Right atrium auricular region (tissue), 2 donors: ENCODE measurements around the gene FAAP100. TPM values are rescaled to one million over a fixed set of nuclear protein-coding genes. Genes with fewer than 3 reads are reported as not detected.

Source experiments
- DNase-seq: peaks from one replicate; pipeline ENCODE4 v3.0.0-alpha.2; 2019; ENCODE audit warnings: low spot score
- H3K27ac ChIP-seq, 2 donors: fragments of 200-600 bp; sonication (generic); 1 replicate in 1 of 2; 2 replicates in 1 of 2; pipeline ENCODE4 v1.5.1; 2016 to 2019
- H3K27me3 ChIP-seq, 2 donors: fragments of 200-600 bp; sonication (generic); one replicate each; pipeline versions ENCODE4 v1.5.1 to v1.6.0; 2017 to 2019
- H3K36me3 ChIP-seq: fragments of 200-600 bp; sonication (generic); one replicate; pipeline ENCODE4 v1.5.1; 2016
- H3K4me1 ChIP-seq, 2 donors: fragments of 200-600 bp; sonication (generic); one replicate each; pipeline versions ENCODE4 v1.5.1 to v1.6.0; 2017 to 2019
- H3K4me3 ChIP-seq, 2 donors: fragments of 200-600 bp; sonication (generic); 1 replicate in 1 of 2; 2 replicates in 1 of 2; pipeline ENCODE4 v1.5.1; 2017 to 2019; ENCODE audit warnings: mild to moderate bottlenecking in 1 of 2, moderate library complexity in 1 of 2
- H3K9me3 ChIP-seq, 2 donors: fragments of 200-600 bp; sonication (generic); one replicate each; pipeline ENCODE4 v1.5.1; 2019
- CTCF ChIP-seq, 2 donors: fragments of 200-600 bp; sonication (generic); IDR thresholded peaks; one replicate each; pipeline ENCODE4 v1.5.1; 2019; ENCODE audit warnings: antibody characterized with exemption in 2 of 2
- total RNA-seq, 2 donors: library from RNA; depleted of rRNA; stranded (reverse); fragments of >200 nt; gene quantifications; one replicate each; pipeline ENCODE4 v1.1.0, GENCODE V29; 2016

Gene FAAP100
- total RNA-seq, 2 donors from 2014 or later: 12.8 to 13.7 TPM

- Histone ChIP-seq H3K4me3 (peak overlapping the region in 1 of 2 donors; percentile 90), H3K27ac (no peak overlapping the region), H3K36me3 (peaks cover 40% of the 10 kb centered on the region), H3K27me3 (no peaks in the 10 kb centered on the region), H3K4me1 (peaks cover 0 to 32% of the 10 kb centered on the region in 2 donors), H3K9me3 (no peaks in the 10 kb centered on the region)
- no peak for TF ChIP-seq CTCF (IDR thresholded peaks at IDR 0.05)
- no peak for DNase-seq
Observed at GRCh38 chr17:81550830-81551457, 1.2 kb downstream of the FAAP100 start.

GRCh38 chr17:81550285-81550684 is 1.9 kb downstream of the FAAP100 start:
- H3K27me3 ChIP-seq: no peaks in the 10 kb centered on the region
- H3K9me3 ChIP-seq: no peaks in the 10 kb centered on the region
- H3K4me3 ChIP-seq: no peak overlapping the region
- no peak overlapping the region for H3K27ac ChIP-seq
- H3K36me3 ChIP-seq: peaks cover 45% of the 10 kb centered on the region
- no peak for TF ChIP-seq CTCF (IDR thresholded peaks at IDR 0.05)
- peaks cover 0 to 27% of the 10 kb centered on the region in 2 donors for H3K4me1 ChIP-seq
- DNase-seq: no peak

- Histone ChIP-seq H3K4me3 (no peak overlapping the region), H3K9me3 (no peaks in the 10 kb centered on the region), H3K27ac (no peak overlapping the region), H3K36me3 (peaks cover 50% of the 10 kb centered on the region), H3K4me1 (peaks cover 0 to 27% of the 10 kb centered on the region in 2 donors), H3K27me3 (no peaks in the 10 kb centered on the region)
- TF ChIP-seq CTCF (IDR thresholded peaks at IDR 0.05): no peak
- no peak for DNase-seq
Observed at GRCh38 chr17:81549826-81550225, 2.3 kb downstream of the FAAP100 start.

GRCh38 chr17:81549031-81549557 is 3.1 kb downstream of the FAAP100 start:
- DNase-seq: no peak

GRCh38 chr17:81547614-81547982 is 4.6 kb downstream of the FAAP100 start:
- Histone ChIP-seq H3K4me3 (no peak overlapping the region), H3K36me3 (peaks cover 72% of the 10 kb centered on the region), H3K9me3 (no peaks in the 10 kb centered on the region), H3K27me3 (no peaks in the 10 kb centered on the region), H3K4me1 (peaks cover 0 to 12% of the 10 kb centered on the region in 2 donors), H3K27ac (no peak overlapping the region)
- no peak for DNase-seq
- no peak for TF ChIP-seq CTCF (IDR thresholded peaks at IDR 0.05)

More at GRCh38 chr17:81549031-81549557, 3.1 kb downstream of the FAAP100 start:
- no peak for TF ChIP-seq CTCF (IDR thresholded peaks at IDR 0.05)
- Histone ChIP-seq H3K4me3 (no peak overlapping the region), H3K4me1 (peaks cover 0 to 27% of the 10 kb centered on the region in 2 donors), H3K27me3 (no peaks in the 10 kb centered on the region), H3K27ac (no peak overlapping the region), H3K9me3 (no peaks in the 10 kb centered on the region), H3K36me3 (peaks cover 57% of the 10 kb centered on the region)
